Measurements from ENCODE around the gene MARS1.
A peak's percentile ranks its signal among the peaks of the same experiment; 100 is the strongest.
"Not testable (repeated sequence)": the region's sequence is repeated elsewhere in the genome, so short reads cannot be mapped to it uniquely, and the experiment has no call there.

MARS1 gene

GRCh38 chr12:57551637-57552305, 63.9 kb downstream of the MARS1 start:
- no peak for DNase-seq (ENCODE audit: low spot score)

- DNase-seq (ENCODE audit: low spot score): peak; percentile 50
Measured at GRCh38 chr12:57552306-57552651, 64.4 kb downstream of the MARS1 start.

- DNase-seq (ENCODE audit: low spot score): peak; percentile 48
Measured at GRCh38 chr12:57552835-57553313, 65.0 kb downstream of the MARS1 start.

DNA sequence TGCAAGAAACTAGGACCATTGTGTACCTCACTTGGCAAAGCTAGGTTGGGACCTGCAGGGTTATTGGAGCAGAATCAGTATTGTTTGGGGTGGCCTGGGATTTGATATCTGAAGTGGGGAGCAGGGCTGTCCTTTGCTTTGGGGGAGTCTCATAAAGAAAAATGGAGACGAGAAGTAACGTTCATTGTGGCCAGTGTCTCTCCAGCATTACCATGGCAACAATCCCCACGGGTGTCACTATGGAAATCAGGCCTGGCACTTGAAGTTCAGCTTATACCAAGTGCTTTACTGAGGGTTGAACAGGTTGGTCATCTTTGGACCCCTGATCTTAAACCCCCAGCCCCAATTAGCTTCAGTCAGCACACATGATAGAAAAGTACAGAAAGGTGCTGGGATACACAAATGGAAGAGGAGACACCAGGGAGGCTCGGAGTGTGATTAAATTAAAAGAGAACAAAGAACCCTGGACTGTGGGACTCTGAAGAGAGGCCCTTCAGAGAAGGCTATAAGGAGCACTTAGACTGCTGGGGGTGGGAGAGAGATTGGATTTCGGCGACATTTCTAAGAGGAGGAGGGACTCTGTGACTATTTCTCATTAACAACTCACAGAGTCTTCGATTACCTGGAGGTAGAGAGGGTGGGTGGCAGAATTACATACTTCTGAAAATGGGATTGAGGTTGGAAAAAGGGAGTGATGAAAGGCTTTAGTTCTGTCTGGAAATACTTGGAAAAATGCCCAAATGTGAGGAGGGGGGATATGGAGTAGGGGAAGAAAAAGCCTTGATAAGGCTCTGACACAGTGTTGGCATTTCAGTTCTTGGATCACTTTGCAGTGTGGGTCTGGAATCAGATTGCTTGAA, 65.7 kb downstream of the MARS1 start:
- no peak for DNase-seq (ENCODE audit: low spot score)

GRCh38 chr12:57554453-57554852, 66.6 kb downstream of the MARS1 start:
- DNase-seq (ENCODE audit: low spot score): no peak

DNA sequence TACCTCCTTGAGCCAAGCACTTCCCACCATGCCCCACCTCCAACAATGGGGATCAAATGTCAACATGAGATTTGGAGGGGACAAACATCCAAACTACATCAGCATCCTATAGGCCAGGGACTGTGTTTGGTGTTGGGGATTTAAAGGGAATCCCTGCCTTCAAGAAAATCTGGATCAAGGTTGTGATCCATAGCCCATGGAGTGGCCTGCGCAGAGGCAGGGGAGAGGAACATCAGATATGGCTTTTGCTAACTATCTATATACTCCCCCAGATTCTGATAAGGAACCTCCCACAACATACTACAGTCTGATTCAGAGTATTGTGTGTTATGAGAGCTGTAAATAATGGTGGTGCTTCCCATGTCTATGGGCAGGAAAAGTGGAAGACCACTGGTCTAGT, 67.0 kb downstream of the MARS1 start:
- DNase-seq (ENCODE audit: low spot score): no peak

GRCh38 chr12:57558864-57559263, 71.0 kb downstream of the MARS1 start:
- DNase-seq (ENCODE audit: low spot score): no peak

DNA sequence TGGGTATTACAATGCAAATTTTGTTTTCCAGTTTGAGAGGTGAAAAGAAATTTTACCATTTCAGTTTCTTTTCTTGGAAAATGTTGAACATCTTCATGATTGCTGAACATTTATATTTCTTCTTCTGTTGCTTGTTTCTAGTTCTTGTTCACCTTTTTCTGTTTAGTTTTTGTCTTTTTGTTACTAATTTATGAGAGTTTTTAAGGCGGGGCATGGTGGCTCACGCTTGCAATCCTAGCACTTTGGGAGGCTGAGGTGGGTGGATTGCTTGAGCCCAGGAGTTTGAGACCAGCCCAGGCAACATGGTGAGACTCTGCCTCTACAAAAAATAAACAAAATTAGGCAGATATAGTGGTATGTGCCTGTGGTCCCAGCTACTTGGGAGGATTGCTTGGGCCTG, 72.6 kb downstream of the MARS1 start:
- DNase-seq (ENCODE audit: low spot score): no peak

DNA sequence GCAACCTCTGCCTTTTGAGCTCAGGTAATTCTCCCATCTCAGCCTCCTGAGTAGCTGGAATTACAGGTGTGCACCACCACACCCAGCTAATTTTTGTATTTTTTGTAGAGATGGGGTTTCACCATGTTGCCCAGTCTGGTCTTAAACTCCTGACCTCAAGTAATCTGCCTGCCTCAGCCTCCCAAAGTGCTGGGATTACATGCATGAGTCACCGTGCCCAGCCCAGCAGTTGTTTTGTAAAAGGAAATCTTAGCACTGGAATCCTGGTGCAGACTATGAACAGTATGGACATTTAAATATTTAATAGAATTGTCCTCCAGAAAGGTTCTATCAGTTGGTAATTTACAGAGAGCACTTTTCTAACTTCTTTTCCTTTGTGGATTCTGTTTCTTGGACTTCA, 73.2 kb downstream of the MARS1 start:
- DNase-seq (ENCODE audit: low spot score): not testable (repeated sequence)

DNA sequence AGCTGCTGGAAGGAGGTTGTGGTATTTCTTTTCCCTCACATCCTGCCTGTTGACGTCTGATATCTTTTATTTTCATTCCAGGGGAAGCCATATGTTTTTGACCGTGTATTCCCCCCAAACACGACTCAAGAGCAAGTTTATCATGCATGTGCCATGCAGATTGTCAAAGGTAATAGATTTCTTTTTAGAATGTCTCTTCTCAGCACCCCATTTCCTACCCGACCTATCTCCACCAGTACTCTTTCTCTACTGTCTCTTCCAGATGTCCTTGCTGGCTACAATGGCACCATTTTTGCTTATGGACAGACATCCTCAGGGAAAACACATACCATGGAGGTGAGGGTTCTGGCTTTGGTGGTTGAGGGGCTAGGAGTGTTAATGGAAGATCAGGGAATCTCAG, 75.5 kb downstream of the MARS1 start:
- no peak for DNase-seq (ENCODE audit: low spot score)

GRCh38 chr12:57564178-57564740, 76.4 kb downstream of the MARS1 start:
- DNase-seq (ENCODE audit: low spot score): no peak
